ENCODE data around the gene CFHR1.

CFHR1 gene

GRCh38 chr1:196875935-196876334 is 56.4 kb downstream of the CFHR1 start:
- no peak for DNase-seq (ENCODE audit: low read depth in 1 of 2, low spot score in 1 of 2)

GRCh38 chr1:196877964-196878363 is 58.4 kb downstream of the CFHR1 start:
- no peak for DNase-seq (ENCODE audit: low read depth in 1 of 2, low spot score in 1 of 2)

Data from stimulated activated CD4-positive, alpha-beta T cell treated with anti-CD3 and anti-CD28 coated beads, Interleukin-15, amount 100 ng/mL, for 1 hour (primary cell).